NOMO-1 treated with DMSO at 0.1 percent for 48 hours (cell line): ENCODE results near the gene LZIC.

Experiments
- DNase-seq: peaks from one replicate; lab custom pipeline; 2025; ENCODE audit not compliant: unreplicated experiment; lab: John Stamatoyannopoulos, UW

The LZIC gene

GRCh38 chr1:9886092-9886742, 57.0 kb downstream of the LZIC start:
- DNase-seq = no peak

- DNase-seq = no peak
Observed at GRCh38 chr1:9884805-9885204, 58.4 kb downstream of the LZIC start.

- no peak for DNase-seq
Observed at GRCh38 chr1:9883585-9884449, 59.4 kb downstream of the LZIC start.

- no peak for DNase-seq
Observed at GRCh38 chr1:9882945-9883303, 60.3 kb downstream of the LZIC start.

GRCh38 chr1:9882296-9882944, 60.8 kb downstream of the LZIC start:
- no peak for DNase-seq

- DNase-seq = no peak
Observed at GRCh38 chr1:9881838-9882249, 61.3 kb downstream of the LZIC start.
